Natural killer cell (primary cell): ENCODE data around the gene FBXW4. TPM values are rescaled to one million over a fixed set of nuclear protein-coding genes. Genes with fewer than 3 reads are reported as not detected.

Source experiments
- ATAC-seq, 3 donors: fragments of 150-1000 bp in 2 of 3; fragments of 200-7000 bp in 1 of 3; cut with Tn5 transposase; 1 replicate in 1 of 3; 2 replicates in 2 of 3; pipeline ENCODE4 v1.10.0; 2021; ENCODE audit warnings: mild to moderate bottlenecking in 2 of 3, moderate library complexity in 2 of 3
- DNase-seq, 2 donors: peaks; one replicate each; pipeline versions ENCODE4 v3.0.0 to v3.0.0-alpha.2; 2013 to 2021; ENCODE audit warnings: mixed read lengths in 1 of 2
- H3K27ac ChIP-seq: one replicate; pipeline ENCODE4 v1.5.1; 2013; ENCODE audit warnings: mild to moderate bottlenecking, low read length
- H3K27me3 ChIP-seq: one replicate; pipeline ENCODE4 v1.6.1; 2013; ENCODE audit warnings: low read length; ENCODE audit not compliant: control insufficient read depth, insufficient read depth
- H3K36me3 ChIP-seq: one replicate; pipeline ENCODE4 v1.6.1; 2013; ENCODE audit warnings: low read length; ENCODE audit not compliant: control insufficient read depth, insufficient read depth
- H3K4me1 ChIP-seq: one replicate; pipeline ENCODE4 v1.6.1; 2013; ENCODE audit warnings: low read length; ENCODE audit not compliant: control insufficient read depth, insufficient read depth
- H3K4me3 ChIP-seq: one replicate; pipeline ENCODE4 v1.5.1; 2013; ENCODE audit warnings: low read length
- H3K9me3 ChIP-seq: one replicate; pipeline ENCODE4 v1.6.1; 2013; ENCODE audit warnings: low read length; ENCODE audit not compliant: control insufficient read depth, insufficient read depth
- H3K27ac Mint-ChIP-seq, 2 donors: one replicate each; pipeline ENCODE4 v1.8.0; 2022; ENCODE audit warnings: mild to moderate bottlenecking in 2 of 2, mixed read lengths in 2 of 2, moderate library complexity in 1 of 2
- H3K27me3 Mint-ChIP-seq, 2 donors: one replicate each; pipeline ENCODE4 v1.8.0; 2022; ENCODE audit warnings: low read depth in 2 of 2, mixed read lengths in 2 of 2
- H3K36me3 Mint-ChIP-seq: one replicate; pipeline ENCODE4 v1.8.0; 2022; ENCODE audit warnings: mixed read lengths
- H3K4me1 Mint-ChIP-seq, 2 donors: one replicate each; pipeline ENCODE4 v1.8.0; 2022; ENCODE audit warnings: mixed read lengths in 2 of 2
- H3K4me3 Mint-ChIP-seq: one replicate; pipeline ENCODE4 v1.8.0; 2022; ENCODE audit warnings: mild to moderate bottlenecking, moderate library complexity, mixed read lengths
- H3K9me3 Mint-ChIP-seq, 2 donors: one replicate each; pipeline ENCODE4 v1.8.0; 2022; ENCODE audit warnings: mixed read lengths in 2 of 2
- WGBS: methylation state at CpG from one replicate; pipeline ENCODE4 v1.1.7; 2013; ENCODE audit warnings: missing lambda C conversion rate; ENCODE audit not compliant: insufficient coverage; 5-methylcytosine and 5-hydroxymethylcytosine counted together
- intact Hi-C: fragments of 100-400 bp; cut with micrococcal nuclease; formaldehyde crosslinking; loops from one replicate; pipeline ENCODE4 v1.14.2; 2022
- total RNA-seq, 4 donors: library from RNA; stranded (reverse); fragments of 120-200 nt in 1 of 4; gene quantifications; one replicate each; pipeline versions ENCODE4 v1.2.3 to v1.2.4, GENCODE V29; 2013 to 2022
- TF ChIP-seq, protein P1 (sequence below): fragments of 200-600 bp; IDR thresholded peaks from one replicate; pipeline ENCODE4 v1.8.0; 2022; ENCODE audit warnings: antibody characterized with exemption

The FBXW4 gene
- total RNA-seq, 3 donors from 2014 or later (not counting 1 experiment from before 2014, with no cell fraction given) = 85.9 to 106 (median 91.9) TPM

- Mint-ChIP-seq H3K4me3 (no peak overlapping the region), H3K4me1 (peaks cover 6 to 22% of the 10 kb centered on the region in 2 donors), H3K36me3 (no peaks in the 10 kb centered on the region), H3K9me3 (no peaks in the 10 kb centered on the region), H3K27ac (no peak overlapping the region), H3K27me3 (peaks cover 39 to 48% of the 10 kb centered on the region in 2 donors)
- Histone ChIP-seq H3K27me3 (peaks cover 35% of the 10 kb centered on the region), H3K36me3 (no peaks in the 10 kb centered on the region), H3K4me1 (peaks cover 12% of the 10 kb centered on the region), H3K27ac (no peak overlapping the region), H3K9me3 (no peaks in the 10 kb centered on the region), H3K4me3 (no peak overlapping the region)
- intact Hi-C loops = no loop called here
- 85% methylated on average over 5 of the region's 5 CpGs for WGBS
- no peak for DNase-seq
- TF ChIP-seq, protein P1, sequence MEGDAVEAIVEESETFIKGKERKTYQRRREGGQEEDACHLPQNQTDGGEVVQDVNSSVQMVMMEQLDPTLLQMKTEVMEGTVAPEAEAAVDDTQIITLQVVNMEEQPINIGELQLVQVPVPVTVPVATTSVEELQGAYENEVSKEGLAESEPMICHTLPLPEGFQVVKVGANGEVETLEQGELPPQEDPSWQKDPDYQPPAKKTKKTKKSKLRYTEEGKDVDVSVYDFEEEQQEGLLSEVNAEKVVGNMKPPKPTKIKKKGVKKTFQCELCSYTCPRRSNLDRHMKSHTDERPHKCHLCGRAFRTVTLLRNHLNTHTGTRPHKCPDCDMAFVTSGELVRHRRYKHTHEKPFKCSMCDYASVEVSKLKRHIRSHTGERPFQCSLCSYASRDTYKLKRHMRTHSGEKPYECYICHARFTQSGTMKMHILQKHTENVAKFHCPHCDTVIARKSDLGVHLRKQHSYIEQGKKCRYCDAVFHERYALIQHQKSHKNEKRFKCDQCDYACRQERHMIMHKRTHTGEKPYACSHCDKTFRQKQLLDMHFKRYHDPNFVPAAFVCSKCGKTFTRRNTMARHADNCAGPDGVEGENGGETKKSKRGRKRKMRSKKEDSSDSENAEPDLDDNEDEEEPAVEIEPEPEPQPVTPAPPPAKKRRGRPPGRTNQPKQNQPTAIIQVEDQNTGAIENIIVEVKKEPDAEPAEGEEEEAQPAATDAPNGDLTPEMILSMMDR = no peak
- no peak for ATAC-seq
Measured at GRCh38 chr10:101565370-101565900, 129.5 kb downstream of the FBXW4 start.

DNA sequence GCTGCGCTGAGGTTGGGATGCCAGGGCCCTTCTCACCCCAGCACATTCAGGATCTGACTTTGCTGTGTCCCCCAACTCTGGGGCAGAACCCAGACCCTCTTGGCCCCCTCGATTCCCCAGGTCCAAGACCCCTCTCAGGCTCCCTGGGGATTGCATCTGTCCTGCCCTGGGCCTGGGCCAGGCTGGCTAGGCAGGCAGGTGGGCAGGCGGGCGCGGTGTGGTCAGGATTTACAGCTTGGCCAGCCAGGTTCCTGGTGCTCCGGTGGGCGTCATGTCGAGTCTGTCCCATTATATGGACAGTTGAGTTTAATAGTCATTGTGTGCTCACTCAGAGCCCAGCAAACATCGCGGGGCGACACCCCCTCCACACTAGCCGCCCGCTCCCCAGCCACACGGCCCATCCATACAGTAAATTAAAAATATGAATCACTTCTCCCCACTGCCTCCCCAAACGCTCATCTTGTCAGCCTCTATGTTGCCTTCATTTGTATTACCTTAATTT is 130.4 kb downstream of the FBXW4 start:
- WGBS = 93% methylated on average over 12 of the region's 15 CpGs
- H3K27ac ChIP-seq = no peak overlapping the region
- Mint-ChIP-seq H3K27ac (no peak overlapping the region), H3K27me3 (peaks cover 39 to 44% of the 10 kb centered on the region in 2 donors), H3K36me3 (no peaks in the 10 kb centered on the region), H3K4me3 (no peak overlapping the region), H3K9me3 (no peaks in the 10 kb centered on the region), H3K4me1 (peaks cover 6 to 20% of the 10 kb centered on the region in 2 donors)
- no peak for DNase-seq
- peaks cover 3% of the 10 kb centered on the region for H3K4me1 ChIP-seq
- H3K4me3 ChIP-seq = no peak overlapping the region
- peaks cover 29% of the 10 kb centered on the region for H3K27me3 ChIP-seq
- TF ChIP-seq, protein P1 = no peak
- no peaks in the 10 kb centered on the region for H3K36me3 ChIP-seq
- ATAC-seq = no peak
- no peaks in the 10 kb centered on the region for H3K9me3 ChIP-seq
- intact Hi-C loops = no loop called here

DNA sequence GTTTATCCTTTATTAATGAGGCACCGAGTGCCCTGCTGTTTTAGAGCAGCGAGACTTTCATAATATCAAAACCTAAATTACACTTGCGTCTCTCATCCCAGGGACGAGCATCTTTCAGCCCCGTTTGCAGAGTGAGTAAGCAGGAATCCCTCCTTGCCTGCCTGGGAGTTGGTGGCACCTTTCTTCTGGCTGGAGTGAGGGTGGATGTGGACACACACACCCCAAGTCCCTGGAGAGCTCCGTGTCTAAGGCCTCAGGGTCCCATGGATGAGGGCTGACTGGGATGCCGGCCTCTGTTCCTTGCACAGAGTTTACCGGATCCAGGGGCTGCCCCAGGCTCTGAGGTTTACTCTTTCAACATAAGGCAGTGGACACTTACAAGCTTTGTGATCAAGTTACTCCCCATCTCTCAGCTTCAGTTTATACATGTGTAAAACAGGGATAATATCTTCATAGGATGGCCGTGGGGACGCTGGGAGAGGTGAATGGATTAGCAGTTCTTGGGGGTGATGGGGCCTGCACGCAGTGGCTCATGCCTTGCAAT is 131.4 kb downstream of the FBXW4 start:
- no peak for ATAC-seq
- H3K27ac Mint-ChIP-seq = no peak overlapping the region
- no peaks in the 10 kb centered on the region for H3K9me3 Mint-ChIP-seq
- no peak overlapping the region for H3K4me3 Mint-ChIP-seq
- H3K4me1 Mint-ChIP-seq = peaks cover 9 to 25% of the 10 kb centered on the region in 2 donors
- intact Hi-C loops = no loop called here
- peaks cover 37 to 38% of the 10 kb centered on the region in 2 donors for H3K27me3 Mint-ChIP-seq
- Histone ChIP-seq H3K4me3 (no peak overlapping the region), H3K27me3 (peaks cover 24% of the 10 kb centered on the region), H3K27ac (no peak overlapping the region), H3K4me1 (no peaks in the 10 kb centered on the region), H3K9me3 (no peaks in the 10 kb centered on the region), H3K36me3 (no peaks in the 10 kb centered on the region)
- TF ChIP-seq, protein P1 = no peak
- no peaks in the 10 kb centered on the region for H3K36me3 Mint-ChIP-seq
- no peak for DNase-seq
- 83% methylated on average over 11 of the region's 11 CpGs for WGBS
